GM12875 (cell line): ENCODE results near the gene ASPSCR1.
"Not testable (repeated sequence)": the region's sequence is repeated elsewhere in the genome, so short reads cannot be mapped to it uniquely, and the experiment has no call there.

Experiments
- H3K4me3 ChIP-seq: one replicate; pipeline ENCODE4 v1.5.1; 2011; ENCODE audit warnings: low read depth, low read length, control low read depth
- TF ChIP-seq, protein P1 (sequence below): IDR thresholded peaks from 2 replicates; pipeline ENCODE4 v1.5.1; 2011; ENCODE audit warnings: low read depth, mild to moderate bottlenecking, control low read depth, inconsistent platforms, low read length, moderate library complexity, borderline replicate concordance; ENCODE audit not compliant: insufficient read depth

Gene ASPSCR1

DNA sequence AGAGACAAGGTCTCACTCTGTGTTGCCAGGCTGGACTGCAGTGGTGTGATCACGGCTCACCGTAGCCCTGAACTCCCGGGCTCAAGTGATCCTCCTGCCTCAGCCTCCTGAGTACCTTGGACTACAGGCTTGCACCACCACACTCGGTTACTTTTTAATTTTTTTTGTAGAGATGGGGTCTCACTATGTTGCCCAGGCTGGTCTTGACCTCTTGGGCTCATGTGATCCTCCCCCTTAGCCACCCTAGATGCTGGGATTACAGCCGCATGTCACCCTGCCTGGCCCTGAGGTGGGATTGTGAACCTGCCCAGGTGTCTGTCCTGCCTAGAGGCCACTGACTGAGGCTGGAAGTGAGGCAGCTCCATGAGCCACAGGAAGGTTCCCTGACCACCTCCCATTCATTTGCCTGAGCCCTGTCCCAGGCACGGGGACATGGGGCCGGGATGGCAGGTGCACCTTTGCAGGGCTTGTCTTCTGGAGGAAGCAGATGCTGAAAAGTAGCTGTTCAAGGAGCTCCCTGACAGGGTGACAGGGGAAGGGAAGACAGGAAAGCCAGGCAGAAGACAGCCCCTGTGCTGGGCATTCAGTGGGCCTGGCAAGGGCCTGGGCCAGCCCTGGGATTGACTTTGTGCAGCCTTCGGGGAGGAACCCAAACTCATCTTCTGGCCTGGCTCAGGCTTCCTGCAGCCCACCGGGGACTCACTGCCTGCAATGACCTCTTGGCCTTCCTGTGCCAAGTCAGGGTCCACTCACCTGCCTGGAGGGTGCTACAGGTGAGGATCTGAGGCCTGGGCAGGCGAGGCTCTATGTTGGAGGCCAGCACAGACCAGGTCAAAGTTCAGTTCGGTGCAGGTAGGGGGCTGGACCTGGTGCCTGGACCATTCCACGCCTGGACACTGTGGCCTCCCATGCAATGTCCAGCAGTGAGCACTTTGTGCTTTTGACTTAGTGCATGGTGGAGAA lies 8.3 kb upstream of the ASPSCR1 start:
- H3K4me3 ChIP-seq, result no peak overlapping the region
- TF ChIP-seq, protein P1, sequence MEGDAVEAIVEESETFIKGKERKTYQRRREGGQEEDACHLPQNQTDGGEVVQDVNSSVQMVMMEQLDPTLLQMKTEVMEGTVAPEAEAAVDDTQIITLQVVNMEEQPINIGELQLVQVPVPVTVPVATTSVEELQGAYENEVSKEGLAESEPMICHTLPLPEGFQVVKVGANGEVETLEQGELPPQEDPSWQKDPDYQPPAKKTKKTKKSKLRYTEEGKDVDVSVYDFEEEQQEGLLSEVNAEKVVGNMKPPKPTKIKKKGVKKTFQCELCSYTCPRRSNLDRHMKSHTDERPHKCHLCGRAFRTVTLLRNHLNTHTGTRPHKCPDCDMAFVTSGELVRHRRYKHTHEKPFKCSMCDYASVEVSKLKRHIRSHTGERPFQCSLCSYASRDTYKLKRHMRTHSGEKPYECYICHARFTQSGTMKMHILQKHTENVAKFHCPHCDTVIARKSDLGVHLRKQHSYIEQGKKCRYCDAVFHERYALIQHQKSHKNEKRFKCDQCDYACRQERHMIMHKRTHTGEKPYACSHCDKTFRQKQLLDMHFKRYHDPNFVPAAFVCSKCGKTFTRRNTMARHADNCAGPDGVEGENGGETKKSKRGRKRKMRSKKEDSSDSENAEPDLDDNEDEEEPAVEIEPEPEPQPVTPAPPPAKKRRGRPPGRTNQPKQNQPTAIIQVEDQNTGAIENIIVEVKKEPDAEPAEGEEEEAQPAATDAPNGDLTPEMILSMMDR, result no peak

DNA sequence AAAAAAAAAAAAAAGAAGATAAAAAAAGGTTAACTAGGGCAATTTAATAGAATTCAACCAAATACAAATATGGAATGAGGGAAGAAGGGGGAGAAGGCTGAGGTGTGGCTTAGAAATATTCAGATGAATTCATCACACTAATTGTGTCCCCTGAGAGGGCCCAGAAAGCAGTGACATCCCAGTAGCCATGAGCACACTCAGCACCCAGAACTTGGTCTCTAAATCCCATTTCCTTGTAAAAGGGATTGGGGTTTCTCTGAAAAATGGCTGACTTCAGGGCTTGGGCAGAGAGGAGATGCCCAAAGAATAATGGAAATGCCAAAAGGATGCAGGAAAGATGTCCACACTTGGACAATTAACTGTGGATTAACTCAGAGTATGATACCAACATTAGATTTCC lies 4.0 kb upstream of the ASPSCR1 start:
- no peak overlapping the region for H3K4me3 ChIP-seq
- TF ChIP-seq, protein P1, result no peak

DNA sequence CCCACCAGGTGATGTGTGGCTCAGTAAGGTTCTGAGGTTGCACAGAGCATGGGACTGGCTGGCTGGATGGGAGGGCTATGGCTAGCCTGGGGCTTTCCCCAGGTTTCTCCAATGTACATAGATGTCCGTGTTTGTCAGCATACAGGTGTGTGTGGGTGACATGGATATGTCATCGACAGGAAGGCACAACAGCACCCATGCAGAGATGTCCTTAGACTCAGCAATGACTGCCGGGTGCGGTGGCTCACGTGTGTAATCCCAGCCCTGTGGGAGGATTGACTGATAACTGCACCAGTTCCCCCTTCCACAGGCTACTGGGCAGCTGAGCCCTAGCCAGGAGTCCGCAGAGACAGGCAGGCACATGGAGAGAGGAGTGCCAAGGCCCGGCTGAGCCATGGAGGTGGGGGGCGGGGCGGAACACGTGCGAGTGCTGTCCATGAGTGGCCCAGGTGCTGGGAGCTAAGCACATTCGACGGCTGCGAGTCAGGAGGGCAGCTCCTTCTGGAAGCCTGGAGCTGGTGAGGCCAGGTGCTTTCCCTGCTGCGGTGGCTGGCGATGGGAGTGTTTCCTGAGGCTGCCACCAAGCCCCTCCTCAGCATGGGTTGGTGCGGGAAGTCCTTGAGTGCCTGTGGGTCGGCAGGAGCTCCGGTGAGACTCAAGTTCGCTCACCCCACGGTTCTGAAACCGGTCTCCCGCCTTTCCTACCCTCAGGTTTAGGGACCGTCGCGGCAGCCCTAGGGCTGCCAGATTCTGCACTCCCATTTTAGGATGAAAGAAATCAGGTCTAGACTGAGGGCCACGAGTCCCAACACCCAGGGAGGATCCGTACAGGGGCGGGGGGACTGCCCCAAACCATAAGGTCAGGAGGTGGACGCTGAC lies 858 bp upstream of the ASPSCR1 start:
- H3K4me3 ChIP-seq, result peak overlapping the region; percentile 93
- TF ChIP-seq, protein P1, result no peak

DNA sequence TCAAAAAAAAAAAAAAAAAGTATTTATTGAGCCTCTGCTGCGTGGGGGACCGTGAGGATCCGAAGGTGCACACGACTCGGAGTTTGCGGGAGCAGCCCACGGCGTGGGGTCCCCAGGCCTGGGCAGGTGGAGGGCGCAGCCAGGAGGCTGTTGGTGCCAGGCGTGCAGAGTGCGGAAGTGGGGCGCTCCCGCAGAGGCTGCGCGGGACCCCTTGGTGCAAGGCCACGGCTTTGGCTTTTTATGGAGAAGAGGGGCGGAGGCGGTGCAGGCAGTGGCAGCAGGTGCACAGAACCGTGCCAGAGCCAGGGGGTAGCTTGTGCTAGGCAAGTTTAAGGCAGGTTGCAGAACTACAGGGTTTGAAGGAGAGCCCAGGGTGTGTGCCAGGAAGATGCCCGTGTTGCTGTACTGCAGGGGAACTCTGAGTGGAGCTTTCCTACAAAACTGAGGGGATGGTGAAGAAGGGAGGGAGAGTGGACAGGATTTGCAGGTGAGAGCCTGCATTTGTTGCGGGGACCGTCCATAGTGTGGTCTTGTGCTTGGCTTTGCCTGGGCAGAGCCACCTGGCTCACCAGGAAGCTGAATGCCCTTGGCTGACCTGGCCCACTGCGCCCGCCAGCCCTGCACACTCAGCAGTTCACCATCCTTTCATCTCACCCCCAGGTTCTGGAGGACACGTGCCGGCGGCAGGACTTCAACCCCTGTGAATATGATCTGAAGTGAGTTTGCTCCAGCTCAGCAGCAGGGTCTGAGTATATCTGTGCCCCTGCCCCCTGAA lies 1.3 kb downstream of the ASPSCR1 start:
- TF ChIP-seq, protein P1, result no peak
- H3K4me3 ChIP-seq, result peak overlapping the region; percentile 93

DNA sequence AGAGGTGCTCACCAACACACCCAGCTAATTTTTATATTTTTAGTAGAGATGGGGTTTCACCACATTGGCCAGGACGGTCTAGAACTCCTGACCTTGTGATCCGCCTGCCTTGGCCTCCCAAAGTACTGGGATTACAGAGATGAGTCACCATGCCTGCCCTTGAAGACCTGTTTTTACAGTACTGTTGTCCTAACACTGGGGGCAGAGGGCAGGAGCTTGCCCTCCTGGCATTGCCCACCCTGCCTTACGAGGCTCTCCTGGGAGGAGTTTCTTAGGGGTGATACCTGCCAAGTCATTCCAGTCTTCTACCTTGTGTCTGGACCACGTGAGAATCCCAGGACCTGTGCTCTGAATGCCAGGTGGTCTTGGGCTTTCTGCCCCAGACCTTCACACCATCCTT lies 2.7 kb downstream of the ASPSCR1 start:
- no peak overlapping the region for H3K4me3 ChIP-seq
- TF ChIP-seq, protein P1, result no peak

DNA sequence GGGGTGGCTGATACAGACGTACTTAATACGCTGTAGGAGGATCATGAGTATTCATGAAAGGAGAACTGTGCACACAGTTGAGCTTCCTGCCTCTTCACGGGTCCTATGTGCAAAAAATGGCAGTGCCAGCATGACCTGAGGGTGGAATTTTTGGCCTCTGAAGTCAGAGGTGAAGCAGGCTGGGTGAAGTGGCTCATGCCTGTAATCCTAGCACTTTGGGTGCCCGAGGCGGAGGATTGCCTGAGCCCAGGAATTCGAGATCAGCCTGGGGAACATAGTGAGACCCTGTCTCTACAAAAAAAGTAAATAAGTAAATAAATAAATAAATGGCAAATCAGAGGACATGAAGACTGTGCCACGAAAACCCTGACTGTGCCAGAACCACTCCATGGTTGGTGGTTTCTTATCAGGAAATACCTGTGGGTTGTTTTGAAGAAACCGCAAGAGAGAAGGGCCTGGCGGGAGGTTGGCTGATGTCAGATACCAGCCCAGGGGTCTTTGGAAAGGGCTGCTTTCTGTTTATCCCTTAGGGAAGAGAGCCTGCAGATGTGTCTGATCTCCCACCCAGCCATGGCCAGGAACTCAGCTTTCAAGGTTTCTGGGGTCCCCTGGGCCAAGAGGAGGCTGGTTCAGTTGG lies 3.4 kb downstream of the ASPSCR1 start:
- TF ChIP-seq, protein P1, result no peak
- no peak overlapping the region for H3K4me3 ChIP-seq

DNA sequence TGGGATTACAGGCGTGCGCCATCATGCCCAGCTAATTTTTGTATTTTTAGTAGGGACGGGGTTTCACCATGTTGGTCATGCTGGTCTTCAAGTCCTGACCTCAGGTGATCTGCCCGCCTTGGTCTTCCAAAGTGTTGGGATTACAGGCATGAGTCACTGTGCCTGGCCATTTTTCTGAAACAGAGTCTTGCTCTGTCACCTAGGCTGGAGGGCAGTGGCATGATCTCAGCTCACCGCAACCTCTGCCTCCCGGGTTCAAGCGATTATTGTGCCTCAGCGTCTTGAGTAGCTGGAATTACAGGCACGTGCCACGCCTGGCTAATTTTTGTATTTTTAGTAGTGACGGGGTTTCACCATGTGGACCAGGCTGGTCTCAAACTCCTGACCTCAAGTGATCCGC lies 4.1 kb downstream of the ASPSCR1 start:
- not testable (repeated sequence) for H3K4me3 ChIP-seq
